Daoy (cell line): ENCODE data around the gene COA8. TPM values are rescaled to one million over a fixed set of nuclear protein-coding genes. Genes with fewer than 3 reads are reported as not detected.

ENCODE experiments used
- DNase-seq: peaks from one replicate; pipeline ENCODE4 v3.0.0-alpha.2; 2015; ENCODE audit warnings: low read depth
- total RNA-seq: library from RNA; depleted of rRNA; stranded (reverse); fragments of >200 nt; shearing (Covaris generic); gene quantifications from 2 replicates; pipeline ENCODE4 v1.2.3, GENCODE V29; 2014

Gene COA8
- total RNA-seq, 1 experiment from 2014 or later = 48.2 TPM

DNA sequence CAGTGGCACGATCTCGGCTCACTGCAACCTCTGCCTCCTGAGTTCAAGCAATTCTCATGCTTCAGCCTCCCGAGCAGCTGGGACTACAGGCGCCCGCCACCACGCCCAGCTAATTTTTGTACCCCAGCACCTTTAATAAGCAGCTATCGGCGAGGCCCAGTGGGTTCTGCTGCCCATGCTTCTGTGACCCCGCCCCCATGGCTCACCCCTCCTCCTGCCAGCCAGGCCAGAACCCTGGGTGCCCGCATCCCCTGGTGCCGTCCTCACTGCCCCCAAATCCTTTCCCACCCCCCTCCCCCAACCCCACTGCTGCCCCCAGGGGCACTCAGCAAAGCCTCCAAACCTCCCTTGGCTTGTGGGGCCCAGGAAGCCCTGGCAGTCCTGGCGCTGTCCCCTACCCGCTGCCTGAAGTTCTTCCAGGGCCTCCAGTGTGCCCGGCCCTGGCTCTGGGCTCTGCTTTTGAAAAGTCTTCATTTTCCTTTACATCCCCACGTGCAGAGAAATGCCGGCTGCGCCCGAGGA is 14.8 kb upstream of the COA8 start:
- no peak for DNase-seq

DNA sequence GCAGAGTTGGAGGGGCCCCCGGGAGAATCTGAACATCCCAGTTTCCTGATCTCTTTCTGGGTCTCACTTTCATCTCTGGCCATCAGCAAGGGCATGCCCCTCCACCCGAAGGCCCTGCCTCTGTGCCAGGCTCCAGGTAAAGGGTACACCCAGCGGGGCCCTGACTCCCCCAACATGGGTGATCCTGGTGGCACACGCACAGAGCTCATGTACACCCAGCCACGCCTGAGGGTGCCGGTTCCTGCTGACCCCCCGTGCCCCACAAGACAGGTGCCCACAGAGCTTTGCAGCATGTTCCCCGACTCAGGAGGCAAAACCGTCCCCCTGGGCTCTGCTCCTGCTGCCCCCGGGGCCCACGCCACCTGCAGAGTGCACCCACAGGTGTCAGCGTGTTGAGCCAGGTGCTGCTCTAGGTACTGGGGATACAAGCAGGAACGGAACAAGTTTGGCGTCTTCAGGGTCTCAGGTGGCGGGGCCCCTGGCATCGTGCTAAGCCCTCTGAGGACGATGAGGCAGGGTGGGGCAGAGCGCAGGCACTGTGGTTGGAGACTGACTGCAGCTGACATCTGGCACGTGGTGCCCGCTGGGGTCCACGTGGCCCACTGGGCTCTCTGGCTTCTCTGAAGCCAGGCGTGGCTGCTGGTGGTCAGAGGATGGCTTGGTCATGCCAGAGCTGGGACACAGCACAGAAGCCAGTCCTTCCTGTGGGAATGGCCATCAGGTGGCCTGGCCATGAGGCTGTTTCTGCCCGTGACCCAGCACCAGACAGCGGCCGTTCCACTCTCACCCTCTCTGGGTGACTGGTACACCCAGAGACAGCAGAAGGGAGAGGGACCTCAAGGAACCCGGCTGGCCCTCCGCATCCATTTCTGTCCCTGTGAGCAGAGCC is 14.1 kb upstream of the COA8 start:
- no peak for DNase-seq

DNA sequence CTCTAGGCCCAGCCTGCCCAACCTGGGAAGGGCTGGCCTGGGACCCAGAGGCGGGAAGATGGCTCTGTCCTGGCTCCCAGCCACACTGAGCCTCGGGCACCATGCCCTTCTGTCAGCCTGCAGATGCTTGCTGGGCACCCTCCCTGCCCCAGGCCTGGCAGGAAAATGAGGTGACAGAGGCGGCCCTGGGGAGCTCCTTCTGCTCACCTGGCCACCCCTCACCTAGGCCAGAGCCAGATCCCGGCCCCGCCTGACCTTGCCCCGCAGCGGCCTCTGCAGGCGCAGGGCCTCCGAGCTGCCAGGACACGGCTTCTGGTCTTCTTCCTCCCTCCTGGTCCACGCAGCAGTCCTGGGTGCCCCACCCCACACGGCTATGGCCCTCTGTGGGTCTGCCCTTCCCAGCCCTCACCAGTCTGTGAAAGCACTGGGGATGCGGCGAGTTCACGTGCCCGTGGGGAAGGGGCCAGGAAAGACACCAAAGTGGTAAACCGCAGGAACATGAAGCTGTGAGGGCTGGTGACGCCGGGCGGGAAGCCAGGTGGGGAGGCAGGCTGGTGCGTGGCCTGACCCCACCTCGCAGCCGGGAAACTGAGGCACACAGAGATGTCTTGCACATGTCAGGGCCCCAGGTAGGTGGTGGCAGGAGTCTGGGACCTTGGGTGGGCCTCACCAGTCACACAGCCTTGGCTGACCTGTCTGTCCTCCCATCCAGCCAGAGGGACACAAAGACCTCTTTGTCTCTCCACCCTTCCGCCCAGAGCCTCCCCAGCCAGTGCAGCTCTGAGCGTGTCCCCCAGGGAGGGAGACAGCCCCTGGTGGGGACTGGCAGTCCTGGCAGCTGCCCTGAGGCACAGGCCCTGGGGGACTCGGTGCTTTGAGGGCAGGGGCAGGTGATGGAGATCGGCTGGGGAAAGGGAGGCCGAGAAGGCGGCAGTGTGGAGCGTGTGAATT is 13.1 kb upstream of the COA8 start:
- DNase-seq = peak; percentile 10

DNA sequence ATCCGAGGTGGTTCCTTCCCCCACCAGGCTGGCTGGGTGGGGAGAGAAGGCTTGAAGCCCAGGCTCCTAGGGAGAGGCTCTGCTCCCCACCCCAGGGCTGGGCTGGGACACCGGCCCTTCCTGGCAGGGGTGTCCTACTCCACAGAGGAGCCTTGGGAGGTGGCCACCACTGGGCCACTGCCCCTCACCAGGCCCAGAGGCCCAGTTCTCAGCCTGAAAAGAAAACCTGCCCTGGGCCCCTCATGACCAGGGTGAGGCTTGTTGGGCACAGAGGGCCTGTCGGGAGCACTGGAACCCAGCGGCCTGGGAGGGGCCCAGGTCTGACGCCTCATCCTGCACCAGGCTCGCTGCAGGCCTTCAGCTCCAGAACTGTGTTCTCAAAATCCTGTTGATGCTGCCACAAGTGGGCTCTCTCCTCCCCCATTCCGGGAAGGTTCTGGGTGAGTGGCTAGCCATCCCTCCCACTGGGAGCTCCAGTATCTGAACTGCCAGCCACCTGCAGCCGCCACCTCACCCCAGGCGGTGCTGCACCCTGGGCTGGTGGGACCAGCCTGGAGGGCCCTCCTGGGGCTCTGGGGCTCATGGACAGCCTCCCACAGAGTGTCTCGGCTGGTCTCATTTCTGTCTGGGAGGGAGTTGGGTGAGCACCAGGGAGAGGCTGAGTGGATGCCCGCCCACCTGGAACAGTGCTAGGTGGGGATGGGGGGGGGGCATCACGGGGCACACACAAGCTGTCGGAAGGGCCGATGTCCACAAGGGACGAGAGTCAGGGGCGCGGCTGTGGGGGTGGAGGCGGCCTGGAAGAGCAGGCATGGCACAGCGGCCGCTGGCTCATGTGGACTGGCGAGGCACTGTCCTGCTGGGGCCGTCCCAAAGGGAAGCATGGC is 12.1 kb upstream of the COA8 start:
- peak; percentile 16 for DNase-seq

DNA sequence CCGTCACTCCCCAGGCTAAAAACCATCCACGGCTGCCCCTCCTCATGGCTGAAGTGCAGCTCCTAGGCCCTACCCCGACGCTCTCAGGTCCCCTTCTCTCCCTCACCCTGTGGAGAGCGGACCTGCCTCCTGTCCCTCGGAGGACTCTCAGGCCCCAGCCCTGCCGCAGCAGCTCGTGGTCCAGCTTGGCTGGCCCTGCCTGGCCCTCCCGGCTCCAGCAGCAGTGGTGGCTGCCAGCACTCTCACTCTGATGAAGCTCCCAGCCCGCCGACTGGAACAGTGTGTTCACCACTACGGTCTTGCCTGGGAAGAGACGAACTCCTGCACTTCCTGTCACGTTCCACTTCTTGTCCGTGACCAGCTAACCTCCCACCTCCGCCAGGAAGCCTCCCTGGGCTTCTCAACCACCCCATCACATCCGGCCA is 11.4 kb upstream of the COA8 start:
- peak; percentile 11 for DNase-seq

DNA sequence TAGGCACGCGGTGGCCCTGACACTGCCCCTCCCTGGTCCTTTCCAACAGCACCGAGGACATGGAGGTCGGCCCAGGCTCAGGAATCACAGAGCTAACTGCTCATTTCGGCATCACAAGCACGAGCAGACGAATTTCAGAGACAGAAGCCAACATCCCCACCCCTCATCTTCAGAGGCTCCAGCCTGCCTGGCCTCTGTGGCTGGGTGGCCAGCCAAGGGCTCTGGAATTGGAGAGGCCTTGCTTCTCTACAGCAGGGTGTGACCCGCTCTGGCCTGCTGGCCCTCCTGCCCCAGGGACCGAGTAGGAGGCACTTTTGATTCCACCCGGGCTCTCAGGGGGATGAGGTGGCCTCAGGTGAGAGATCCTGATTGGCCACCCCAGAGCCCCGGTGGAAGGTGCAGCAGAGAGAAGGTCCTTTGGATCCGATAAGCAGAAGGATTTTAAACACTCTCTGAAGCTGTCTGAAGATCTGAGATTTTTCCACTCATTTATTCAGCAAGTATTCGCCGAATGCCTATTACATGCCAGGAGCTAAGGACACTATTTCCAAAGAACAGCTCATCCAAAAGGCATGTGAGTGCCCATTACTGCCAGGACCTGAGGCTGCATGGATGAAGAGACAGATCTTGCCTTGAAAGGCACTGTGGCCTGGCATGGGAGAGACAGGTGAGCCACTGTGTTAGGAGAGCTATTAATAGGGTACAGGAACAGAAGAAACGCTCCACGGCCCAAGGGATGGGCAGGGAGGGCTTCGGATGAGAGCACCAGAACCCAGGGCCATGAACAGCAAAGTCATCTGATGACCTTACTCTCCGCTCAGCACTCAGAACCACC is 10.5 kb upstream of the COA8 start:
- DNase-seq = peak; percentile 36

DNA sequence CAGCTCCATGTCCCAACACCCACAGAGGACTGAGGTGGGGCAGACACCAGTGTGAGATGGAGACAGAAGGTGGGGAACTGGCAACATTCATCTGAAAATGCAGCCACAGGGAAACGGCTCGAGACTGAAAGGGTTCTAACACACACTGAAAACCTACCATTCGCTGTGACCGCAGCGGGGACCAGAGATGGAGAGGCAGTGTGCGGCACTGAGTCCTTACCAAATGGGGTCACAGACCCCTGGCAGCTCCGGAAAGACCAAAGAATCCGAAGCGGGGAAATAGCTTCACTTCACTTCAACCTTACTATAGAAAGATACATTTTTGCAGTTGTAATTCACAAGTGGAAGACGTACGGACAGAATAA is 9.9 kb upstream of the COA8 start:
- DNase-seq = no peak

DNA sequence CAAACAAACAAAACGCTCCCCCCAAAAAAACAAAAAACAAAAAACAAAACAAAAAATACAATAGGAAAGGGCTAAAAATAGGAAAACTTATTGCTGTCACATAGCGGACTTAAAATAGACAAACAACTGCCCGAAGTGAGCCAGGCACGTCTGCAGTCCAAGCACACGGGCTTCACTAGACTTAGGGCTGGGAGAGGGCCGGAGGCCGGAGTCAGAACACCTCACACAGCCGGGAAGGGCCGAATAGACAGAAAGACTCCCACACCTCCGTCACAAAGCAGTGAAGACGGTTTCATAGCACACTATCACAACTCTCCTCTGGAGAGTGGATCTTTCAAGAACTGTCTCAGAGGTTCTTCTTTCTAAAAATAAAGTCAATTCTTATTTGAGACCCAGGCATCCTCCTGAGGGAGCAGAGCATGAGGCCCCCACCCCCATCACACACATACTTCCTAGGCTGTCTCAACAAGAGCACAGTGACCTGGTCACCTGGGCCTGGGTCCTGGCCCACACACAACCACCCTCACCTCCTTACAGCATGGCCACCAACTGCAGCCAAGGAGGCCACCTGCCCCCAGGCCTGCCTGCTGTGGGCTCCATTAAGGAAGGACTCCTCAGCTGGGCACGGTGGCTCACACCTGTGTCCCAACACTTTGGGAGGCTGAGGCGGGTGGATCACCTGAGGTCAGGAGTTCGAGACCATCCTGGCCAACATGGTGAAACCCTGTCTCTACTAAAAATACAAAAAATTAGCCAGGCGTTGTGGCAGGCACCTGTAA is 7.0 kb upstream of the COA8 start:
- DNase-seq = no peak

DNA sequence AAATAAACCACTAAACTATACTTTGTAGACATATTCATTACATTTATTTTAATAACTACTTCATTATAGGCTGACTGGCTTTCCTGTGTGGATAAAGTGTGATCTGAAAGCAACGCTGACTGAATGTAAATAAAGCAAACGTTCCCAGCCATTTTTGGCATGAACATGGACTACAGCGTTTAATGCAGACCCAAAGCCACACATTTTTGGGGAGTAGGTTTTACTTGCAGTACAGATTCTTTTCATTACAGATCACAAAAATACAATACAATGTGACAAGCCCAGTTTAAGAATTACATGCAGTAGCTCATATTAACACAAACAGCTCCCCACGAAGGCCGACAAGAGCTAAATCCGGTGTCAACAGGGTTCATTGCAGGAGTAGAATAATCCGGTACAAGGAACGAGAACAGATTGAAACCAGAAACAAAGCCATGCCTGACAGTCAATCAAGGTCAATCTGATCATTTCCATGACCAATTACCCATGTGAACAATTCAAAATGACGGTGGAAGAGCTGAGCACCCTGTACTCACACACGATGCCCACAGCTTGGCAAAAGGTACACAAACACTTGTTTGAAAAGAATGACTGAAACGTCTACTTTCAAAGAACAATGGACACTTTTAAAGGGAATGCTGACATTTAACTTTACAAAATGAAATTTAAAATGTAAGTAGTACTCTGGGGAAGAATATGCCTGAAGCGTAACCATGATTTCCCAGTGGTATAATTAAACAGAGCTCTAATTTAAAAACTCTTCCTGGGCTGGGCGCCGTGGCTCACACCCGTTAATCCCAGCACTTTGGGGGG is 5.6 kb upstream of the COA8 start:
- DNase-seq = no peak

DNA sequence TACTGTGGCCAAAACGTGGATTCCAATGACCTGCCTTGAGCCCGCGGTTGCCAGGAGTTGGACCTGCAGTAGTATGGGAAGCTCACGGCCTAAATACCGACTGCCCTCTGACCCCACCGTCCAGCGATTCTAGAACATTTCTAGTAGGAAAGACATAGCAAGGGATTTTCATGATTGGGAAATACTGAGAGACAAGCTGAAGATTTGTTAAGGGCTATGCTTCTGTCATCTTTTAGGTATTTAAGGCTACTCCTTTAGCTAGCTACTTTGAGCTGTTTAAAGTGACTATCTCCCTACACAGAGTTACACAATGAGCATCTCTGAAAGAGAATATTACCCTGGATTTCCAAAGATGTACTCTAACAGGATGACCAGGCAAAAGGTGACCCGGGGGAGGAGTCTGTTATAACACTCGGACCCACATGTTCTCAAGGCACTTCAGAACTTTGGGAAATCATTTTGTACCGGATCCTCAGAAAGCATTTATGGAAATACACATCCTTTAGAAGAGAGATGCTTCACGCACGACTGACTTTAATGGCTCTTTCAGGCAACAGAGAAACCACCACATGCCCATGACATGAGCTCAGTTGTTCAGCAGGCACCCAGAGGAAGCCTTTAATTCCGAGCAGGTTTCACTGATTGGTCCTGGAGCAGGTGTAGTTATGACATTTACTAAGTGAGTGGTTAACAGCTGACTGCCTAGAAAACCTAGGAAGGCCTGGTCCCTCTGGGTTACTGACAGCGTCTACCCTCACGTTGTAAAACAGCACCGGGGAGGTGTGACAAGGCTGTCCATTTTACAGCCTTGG is 4.5 kb upstream of the COA8 start:
- DNase-seq = peak; percentile 87

DNA sequence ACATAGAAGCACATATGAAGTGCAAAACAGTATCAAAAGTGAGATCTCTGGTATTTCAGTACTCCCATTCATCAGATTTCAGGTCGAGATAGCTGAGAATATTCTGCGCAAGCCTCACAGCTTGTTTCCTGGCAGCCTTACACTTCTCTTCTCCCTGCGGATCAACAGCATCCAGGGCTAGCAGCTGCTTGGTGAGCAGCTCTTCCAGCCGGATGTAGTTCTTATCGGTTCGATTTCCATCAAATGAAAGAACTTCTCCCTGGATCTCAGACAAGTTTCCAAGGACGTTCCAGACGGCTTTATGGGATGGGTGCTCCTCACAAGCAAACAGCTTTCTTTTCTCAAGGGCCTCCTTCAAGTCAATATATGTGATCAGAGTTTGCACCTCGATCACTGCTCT is 3.0 kb upstream of the COA8 start:
- no peak for DNase-seq

DNA sequence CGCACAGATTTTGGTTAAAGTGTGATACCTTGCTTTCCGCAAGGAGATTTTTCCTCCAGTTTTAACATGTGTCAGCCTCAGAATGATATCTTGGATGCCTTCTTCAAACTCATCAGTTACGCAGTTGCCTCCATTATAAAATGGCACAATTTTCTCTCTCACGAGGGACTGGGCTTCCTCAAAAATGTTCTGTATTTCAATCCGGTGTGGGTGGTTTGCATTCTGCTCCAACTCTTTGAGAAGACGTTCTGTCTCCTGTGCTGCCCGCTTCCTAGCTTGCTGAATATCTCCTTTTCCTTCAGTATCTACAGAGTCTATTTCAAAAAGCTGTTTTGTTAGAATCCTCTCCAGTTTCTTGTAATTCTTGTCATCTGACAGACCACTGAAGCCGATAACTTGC is 2.1 kb upstream of the COA8 start:
- DNase-seq = no peak

DNA sequence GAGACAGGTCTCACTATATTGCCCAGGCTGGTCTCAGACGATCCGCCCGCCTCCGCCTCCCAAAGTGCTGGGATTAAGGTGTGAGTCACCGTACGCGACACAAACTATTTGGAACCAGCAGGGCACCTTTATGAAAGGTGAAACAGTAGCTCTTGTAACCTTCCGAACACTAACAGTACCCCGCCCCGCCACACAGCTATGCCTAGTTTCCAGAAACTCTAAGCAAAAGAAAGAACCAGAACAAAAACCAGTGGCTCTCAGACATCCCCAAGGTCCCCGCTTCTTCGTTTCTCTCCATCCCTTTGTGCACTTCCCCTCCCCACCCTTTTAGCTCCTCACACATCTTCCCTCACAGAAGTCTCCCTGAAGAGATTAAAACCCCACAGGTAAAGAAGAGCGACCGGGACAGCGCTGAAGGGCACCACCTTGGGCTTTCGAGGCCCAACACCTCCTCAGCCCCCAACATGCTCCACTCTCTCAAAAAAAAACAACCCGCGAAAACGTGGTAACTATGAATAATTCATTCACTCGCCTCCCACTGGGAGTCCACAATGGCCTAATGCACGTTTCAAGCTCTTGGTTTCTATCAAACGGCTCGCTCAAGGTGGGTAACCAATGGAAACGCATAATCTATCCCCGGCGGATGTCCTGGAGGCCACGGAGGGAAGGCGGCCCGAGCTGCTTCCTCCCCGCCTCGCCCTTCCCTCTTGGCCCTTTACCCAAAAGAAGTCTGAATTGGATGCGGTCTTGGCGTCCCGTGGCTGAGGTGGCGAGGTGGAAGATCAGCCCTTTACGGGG is 1.2 kb upstream of the COA8 start:
- peak; percentile 64 for DNase-seq

DNA sequence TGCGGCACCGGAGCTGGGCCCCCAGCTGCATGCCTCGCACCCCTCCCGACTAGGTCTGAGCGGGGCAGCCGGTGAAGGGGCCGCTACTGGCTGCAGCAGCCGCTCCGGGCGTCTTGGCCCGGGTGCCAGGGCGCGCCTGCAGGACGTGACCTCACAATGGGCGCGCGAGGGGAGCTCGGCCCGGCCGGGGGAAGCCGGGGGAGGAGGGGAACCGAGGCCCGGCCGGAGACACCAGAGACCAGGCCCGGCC is 656 bp upstream of the COA8 start:
- no peak for DNase-seq

DNA sequence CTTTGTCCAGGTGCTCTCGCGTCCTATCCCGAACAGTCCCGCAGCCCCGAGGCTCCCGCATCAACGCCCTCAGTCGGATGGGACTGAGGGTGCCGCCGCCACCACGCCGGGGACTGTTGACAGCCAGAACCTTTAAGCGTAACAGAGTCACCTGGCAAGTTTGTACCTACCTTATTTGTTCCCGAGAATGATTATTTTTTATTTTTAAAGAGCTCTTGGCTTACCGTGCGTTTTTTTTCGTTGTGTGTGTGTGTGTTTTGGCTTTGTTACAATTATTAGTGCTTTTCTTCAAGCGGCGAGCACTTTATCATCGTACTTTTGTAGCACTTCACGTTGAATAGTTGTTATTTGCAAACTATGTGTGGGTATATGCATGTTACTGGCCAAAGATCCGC is 463 bp downstream of the COA8 start:
- no peak for DNase-seq

DNA sequence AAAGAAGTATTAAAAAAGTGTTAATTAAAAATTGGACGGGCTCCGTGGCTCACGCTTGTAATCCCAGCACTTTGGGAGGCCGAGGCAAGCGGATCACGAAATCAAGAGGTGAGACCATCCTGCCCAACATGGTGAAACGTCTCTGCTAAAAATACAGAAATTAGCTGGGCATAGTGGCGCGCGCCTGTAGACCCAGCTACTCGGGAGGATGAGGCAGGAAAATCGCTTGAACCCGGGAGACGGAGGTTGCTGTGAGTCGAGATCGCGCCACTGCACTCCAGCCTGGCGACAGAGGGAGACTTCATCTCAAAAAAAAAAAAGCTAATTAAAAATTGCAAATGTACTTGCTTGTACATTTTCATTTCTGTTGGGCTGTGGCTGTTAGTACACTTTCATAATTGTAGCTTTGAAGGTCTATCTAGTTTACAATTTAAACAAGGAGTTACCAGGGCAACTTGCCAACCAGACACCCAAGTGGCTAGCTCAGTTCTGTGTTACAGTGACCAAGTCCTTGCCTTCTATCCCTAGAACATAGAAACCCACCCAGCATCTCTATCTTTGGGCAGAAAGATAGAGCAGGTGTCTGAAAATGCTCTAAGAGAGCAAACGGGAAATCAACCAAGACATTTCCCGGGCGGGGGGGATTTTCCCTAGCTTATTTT is 1.2 kb downstream of the COA8 start:
- DNase-seq = no peak

DNA sequence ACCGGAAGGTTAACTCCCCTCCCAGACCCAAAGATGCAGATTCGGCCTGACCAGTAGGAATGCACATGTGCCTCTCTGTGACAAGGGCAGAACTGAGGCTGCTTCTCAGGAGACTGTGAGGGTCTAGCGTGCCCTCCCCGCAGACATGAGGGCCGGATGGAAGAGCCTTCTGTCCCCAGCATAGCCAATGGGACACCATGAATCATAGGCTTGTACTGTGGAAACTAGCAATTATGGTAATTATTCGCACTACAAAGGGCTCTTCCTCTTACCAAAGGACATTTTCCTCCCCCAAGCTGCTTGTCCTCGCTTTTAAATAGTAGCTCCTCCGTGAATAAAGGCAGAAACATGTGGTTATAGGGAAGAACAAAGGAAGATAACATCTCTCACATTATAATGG is 6.2 kb downstream of the COA8 start:
- no peak for DNase-seq
